ENCODE measurements around the gene EML4. TPM values are rescaled to one million over a fixed set of nuclear protein-coding genes. Genes with fewer than 3 reads are reported as not detected.

EML4 gene
- total RNA-seq, 3 donors from 2014 or later (not counting 1 experiment from before 2014, with no cell fraction given): 88.4 to 136 (median 91.5) TPM

DNA sequence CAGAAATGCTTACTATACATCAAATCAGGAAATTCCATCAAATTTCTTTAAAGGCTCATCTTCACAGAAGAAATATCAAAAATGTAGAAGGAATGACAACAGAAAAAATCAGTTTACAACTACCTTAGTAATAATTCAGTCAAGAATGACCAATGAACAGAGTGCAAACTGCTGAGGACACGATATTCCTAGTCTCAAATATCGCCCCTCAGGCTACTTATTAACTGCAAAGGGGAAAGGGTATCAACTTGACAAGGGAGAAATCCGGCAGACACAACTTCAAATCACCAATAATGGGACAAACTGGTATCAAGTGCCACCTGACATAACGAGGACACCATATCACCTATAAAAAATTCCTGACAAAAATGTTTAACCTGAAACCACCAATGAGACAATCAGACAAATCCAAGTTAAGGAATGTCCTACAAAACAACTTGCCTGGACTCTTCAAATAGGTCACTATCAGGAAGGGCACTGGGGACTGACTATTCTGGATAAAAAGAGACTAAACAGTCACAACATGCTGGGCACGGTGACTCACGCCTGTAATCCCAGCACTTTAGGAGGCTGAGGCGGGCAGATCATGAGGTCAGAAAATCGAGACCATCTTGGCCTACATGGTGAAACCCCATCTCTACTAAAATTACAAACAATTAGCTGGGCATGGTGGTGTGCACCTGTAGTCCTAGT lies 179.1 kb downstream of the EML4 start:
- H3K36me3 Mint-ChIP-seq: no peaks in the 10 kb centered on the region
- TF ChIP-seq, protein P1, sequence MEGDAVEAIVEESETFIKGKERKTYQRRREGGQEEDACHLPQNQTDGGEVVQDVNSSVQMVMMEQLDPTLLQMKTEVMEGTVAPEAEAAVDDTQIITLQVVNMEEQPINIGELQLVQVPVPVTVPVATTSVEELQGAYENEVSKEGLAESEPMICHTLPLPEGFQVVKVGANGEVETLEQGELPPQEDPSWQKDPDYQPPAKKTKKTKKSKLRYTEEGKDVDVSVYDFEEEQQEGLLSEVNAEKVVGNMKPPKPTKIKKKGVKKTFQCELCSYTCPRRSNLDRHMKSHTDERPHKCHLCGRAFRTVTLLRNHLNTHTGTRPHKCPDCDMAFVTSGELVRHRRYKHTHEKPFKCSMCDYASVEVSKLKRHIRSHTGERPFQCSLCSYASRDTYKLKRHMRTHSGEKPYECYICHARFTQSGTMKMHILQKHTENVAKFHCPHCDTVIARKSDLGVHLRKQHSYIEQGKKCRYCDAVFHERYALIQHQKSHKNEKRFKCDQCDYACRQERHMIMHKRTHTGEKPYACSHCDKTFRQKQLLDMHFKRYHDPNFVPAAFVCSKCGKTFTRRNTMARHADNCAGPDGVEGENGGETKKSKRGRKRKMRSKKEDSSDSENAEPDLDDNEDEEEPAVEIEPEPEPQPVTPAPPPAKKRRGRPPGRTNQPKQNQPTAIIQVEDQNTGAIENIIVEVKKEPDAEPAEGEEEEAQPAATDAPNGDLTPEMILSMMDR (IDR thresholded peaks at IDR 0.05): no peak
- intact Hi-C loops (cut with micrococcal nuclease): no loop called here
- peaks cover 17 to 39% of the 10 kb centered on the region in 2 donors for H3K4me1 Mint-ChIP-seq
- 94% methylated on average over 7 of the region's 8 CpGs for WGBS (ENCODE audit: insufficient coverage)
- ATAC-seq: no peak
- Histone ChIP-seq H3K27me3 (ENCODE audit: control insufficient read depth, insufficient read depth, low read length) (no peaks in the 10 kb centered on the region), H3K9me3 (ENCODE audit: control insufficient read depth, insufficient read depth, low read length) (no peaks in the 10 kb centered on the region), H3K4me3 (ENCODE audit: low read length) (no peak overlapping the region), H3K27ac (ENCODE audit: low read length) (no peak overlapping the region), H3K36me3 (ENCODE audit: control insufficient read depth, insufficient read depth, low read length) (peaks cover 46% of the 10 kb centered on the region), H3K4me1 (ENCODE audit: control insufficient read depth, insufficient read depth, low read length) (no peaks in the 10 kb centered on the region)
- H3K27ac Mint-ChIP-seq: peak overlapping the region in 1 of 2 donors; percentile 13
- DNase-seq: no peak
- H3K4me3 Mint-ChIP-seq: no peak overlapping the region
- no peaks in the 10 kb centered on the region for H3K27me3 Mint-ChIP-seq (ENCODE audit: low read depth in 2 of 2)
- no peaks in the 10 kb centered on the region for H3K9me3 Mint-ChIP-seq

GRCh38 chr2:42350434-42351063 lies 181.4 kb downstream of the EML4 start:
- Histone ChIP-seq H3K4me1 (ENCODE audit: control insufficient read depth, insufficient read depth, low read length) (no peaks in the 10 kb centered on the region), H3K36me3 (ENCODE audit: control insufficient read depth, insufficient read depth, low read length) (peaks cover 44% of the 10 kb centered on the region), H3K4me3 (ENCODE audit: low read length) (no peak overlapping the region), H3K27me3 (ENCODE audit: control insufficient read depth, insufficient read depth, low read length) (no peaks in the 10 kb centered on the region), H3K27ac (ENCODE audit: low read length) (no peak overlapping the region), H3K9me3 (ENCODE audit: control insufficient read depth, insufficient read depth, low read length) (no peaks in the 10 kb centered on the region)
- ATAC-seq (no peak), DNase-seq (no peak)
- intact Hi-C loops (cut with micrococcal nuclease): no loop called here
- Mint-ChIP-seq H3K27me3 (ENCODE audit: low read depth in 2 of 2) (no peaks in the 10 kb centered on the region), H3K4me3 (no peak overlapping the region), H3K4me1 (peaks cover 28 to 49% of the 10 kb centered on the region in 2 donors), H3K27ac (no peak overlapping the region), H3K36me3 (no peaks in the 10 kb centered on the region), H3K9me3 (no peaks in the 10 kb centered on the region)
- 96% methylated on average over 2 of the region's 3 CpGs for WGBS (ENCODE audit: insufficient coverage)
- TF ChIP-seq, protein P1 (IDR thresholded peaks at IDR 0.05): no peak

GRCh38 chr2:42351864-42352263 lies 182.7 kb downstream of the EML4 start:
- peaks cover 41% of the 10 kb centered on the region for H3K36me3 ChIP-seq (ENCODE audit: control insufficient read depth, insufficient read depth, low read length)

More at GRCh38 chr2:42351864-42352263, 182.7 kb downstream of the EML4 start:
- no peaks in the 10 kb centered on the region for H3K9me3 ChIP-seq (ENCODE audit: control insufficient read depth, insufficient read depth, low read length)
- Mint-ChIP-seq H3K27me3 (ENCODE audit: low read depth in 2 of 2) (no peaks in the 10 kb centered on the region), H3K4me1 (peaks cover 35 to 55% of the 10 kb centered on the region in 2 donors), H3K9me3 (no peaks in the 10 kb centered on the region), H3K4me3 (no peak overlapping the region), H3K27ac (peak overlapping the region in 1 of 2 donors; percentile 27), H3K36me3 (no peaks in the 10 kb centered on the region)
- H3K27ac ChIP-seq (ENCODE audit: low read length): no peak overlapping the region
- ATAC-seq: no peak
- no peaks in the 10 kb centered on the region for H3K27me3 ChIP-seq (ENCODE audit: control insufficient read depth, insufficient read depth, low read length)
- no peak for DNase-seq
- 98% methylated on average over 5 of the region's 5 CpGs for WGBS (ENCODE audit: insufficient coverage)
- intact Hi-C loops (cut with micrococcal nuclease): no loop called here
- H3K4me3 ChIP-seq (ENCODE audit: low read length): no peak overlapping the region
- H3K4me1 ChIP-seq (ENCODE audit: control insufficient read depth, insufficient read depth, low read length): no peaks in the 10 kb centered on the region
- TF ChIP-seq, protein P1 (IDR thresholded peaks at IDR 0.05): no peak

Data from natural killer cell (primary cell).